Mesenchymal stem cell (in vitro differentiated cells and primary cell): ENCODE results near the gene HPCAL1.

Source experiments
- DNase-seq: peaks from one replicate; pipeline ENCODE4 v3.0.0-alpha.2; 2013
- H2AFZ ChIP-seq: one replicate; pipeline ENCODE4 v1.6.1; 2013; ENCODE audit warnings: low read depth, mild to moderate bottlenecking, control low read depth, inconsistent platforms, low read length, moderate library complexity
- H2AK5ac ChIP-seq: 2 replicates; pipeline ENCODE4 v1.6.1; 2013; ENCODE audit warnings: low read length, moderate library complexity, mild to moderate bottlenecking, inconsistent platforms; ENCODE audit not compliant: severe bottlenecking
- H2BK120ac ChIP-seq: one replicate; pipeline ENCODE4 v1.6.1; 2013; ENCODE audit warnings: low read depth, mild to moderate bottlenecking, inconsistent platforms, low read length, moderate library complexity
- H2BK12ac ChIP-seq, 2 experiments: one replicate each; pipeline ENCODE4 v1.6.1; 2013; ENCODE audit warnings: inconsistent platforms in 2 of 2, low read length in 2 of 2, mild to moderate bottlenecking in 2 of 2, moderate library complexity in 2 of 2, control low read depth in 1 of 2
- H2BK15ac ChIP-seq: one replicate; pipeline ENCODE4 v1.6.1; 2013; ENCODE audit warnings: mild to moderate bottlenecking, low read depth, inconsistent platforms; ENCODE audit not compliant: poor library complexity, severe bottlenecking
- H2BK5ac ChIP-seq: 2 replicates; pipeline ENCODE4 v1.6.1; 2013; ENCODE audit warnings: low read depth, mild to moderate bottlenecking, low read length, control low read depth, inconsistent platforms; ENCODE audit not compliant: poor library complexity, severe bottlenecking
- H3K14ac ChIP-seq, 2 experiments: one replicate each; pipeline ENCODE4 v1.6.1; 2013; ENCODE audit warnings: inconsistent platforms in 2 of 2, low read length in 2 of 2, control low read depth in 1 of 2, mild to moderate bottlenecking in 1 of 2, moderate library complexity in 1 of 2
- H3K18ac ChIP-seq, 2 experiments: one replicate each; pipeline ENCODE4 v1.6.1; 2013; ENCODE audit warnings: inconsistent platforms in 2 of 2, low read length in 2 of 2, control low read depth in 1 of 2, low read depth in 1 of 2, mild to moderate bottlenecking in 1 of 2
- H3K23ac ChIP-seq, 2 experiments: one replicate each; pipeline ENCODE4 v1.6.1; 2013; ENCODE audit warnings: inconsistent platforms in 2 of 2, low read length in 2 of 2, mild to moderate bottlenecking in 2 of 2, moderate library complexity in 2 of 2, control low read depth in 1 of 2
- H3K27ac ChIP-seq: 2 replicates; pipeline ENCODE4 v1.5.1; 2013; ENCODE audit warnings: mild to moderate bottlenecking, moderate library complexity, low read length, control low read depth, inconsistent platforms; ENCODE audit not compliant: poor library complexity, severe bottlenecking
- H3K27me3 ChIP-seq, 2 experiments: 2 replicates each; pipeline versions ENCODE4 v1.6.1 to v1.7.0; 2013; ENCODE audit warnings: low read length in 2 of 2, mild to moderate bottlenecking in 2 of 2, moderate library complexity in 2 of 2, control low read depth in 1 of 2, inconsistent platforms in 1 of 2; ENCODE audit not compliant: control insufficient read depth in 1 of 2, insufficient read depth in 1 of 2
- H3K36me3 ChIP-seq, 2 experiments: 2 replicates each; pipeline versions ENCODE4 v1.6.1 to v1.7.0; 2013; ENCODE audit warnings: low read length in 2 of 2, control low read depth in 1 of 2, inconsistent platforms in 1 of 2, low read depth in 1 of 2, mild to moderate bottlenecking in 1 of 2; ENCODE audit not compliant: insufficient read depth in 2 of 2, control insufficient read depth in 1 of 2
- H3K4ac ChIP-seq, 2 experiments: one replicate each; pipeline ENCODE4 v1.6.1; 2013; ENCODE audit warnings: inconsistent platforms in 2 of 2, low read length in 2 of 2, mild to moderate bottlenecking in 2 of 2, moderate library complexity in 2 of 2, control low read depth in 1 of 2, low read depth in 1 of 2
- H3K4me1 ChIP-seq: 2 replicates; pipeline ENCODE4 v1.6.1; 2013; ENCODE audit warnings: low read depth, low read length, control low read depth; ENCODE audit not compliant: control insufficient read depth, insufficient read depth
- H3K4me2 ChIP-seq: 2 replicates; pipeline ENCODE4 v1.6.1; 2013; ENCODE audit warnings: low read length, mild to moderate bottlenecking, inconsistent platforms; ENCODE audit not compliant: poor library complexity, severe bottlenecking
- H3K4me3 ChIP-seq, 2 experiments: 2 replicates each; pipeline versions ENCODE4 v1.5.1 to v1.7.0; 2013; ENCODE audit warnings: low read length in 2 of 2, mild to moderate bottlenecking in 2 of 2, control low read depth in 1 of 2, low read depth in 1 of 2; ENCODE audit not compliant: insufficient read depth in 1 of 2
- H3K79me1 ChIP-seq: replicated peaks from 2 replicates; pipeline ENCODE4 v1.6.1; 2013; ENCODE audit warnings: mild to moderate bottlenecking, control low read depth, low read length, inconsistent platforms; ENCODE audit not compliant: poor library complexity, severe bottlenecking
- H3K9ac ChIP-seq: 2 replicates; pipeline ENCODE4 v1.7.0; 2013; ENCODE audit warnings: mild to moderate bottlenecking, low read length, moderate library complexity
- H3K9me3 ChIP-seq: 2 replicates; pipeline ENCODE4 v1.7.0; 2013; ENCODE audit warnings: mild to moderate bottlenecking, low read length; ENCODE audit not compliant: control insufficient read depth
- H4K8ac ChIP-seq: one replicate; pipeline ENCODE4 v1.6.1; 2013; ENCODE audit warnings: inconsistent platforms, mild to moderate bottlenecking, low read length, moderate library complexity
- H4K91ac ChIP-seq: one replicate; pipeline ENCODE4 v1.6.1; 2013; ENCODE audit warnings: mild to moderate bottlenecking, low read length, inconsistent platforms
- WGBS: methylation state at CpG from one replicate; pipeline ENCODE4 v1.1.7; 2013; ENCODE audit warnings: mixed read lengths; 5-methylcytosine and 5-hydroxymethylcytosine counted together

Gene HPCAL1

DNA sequence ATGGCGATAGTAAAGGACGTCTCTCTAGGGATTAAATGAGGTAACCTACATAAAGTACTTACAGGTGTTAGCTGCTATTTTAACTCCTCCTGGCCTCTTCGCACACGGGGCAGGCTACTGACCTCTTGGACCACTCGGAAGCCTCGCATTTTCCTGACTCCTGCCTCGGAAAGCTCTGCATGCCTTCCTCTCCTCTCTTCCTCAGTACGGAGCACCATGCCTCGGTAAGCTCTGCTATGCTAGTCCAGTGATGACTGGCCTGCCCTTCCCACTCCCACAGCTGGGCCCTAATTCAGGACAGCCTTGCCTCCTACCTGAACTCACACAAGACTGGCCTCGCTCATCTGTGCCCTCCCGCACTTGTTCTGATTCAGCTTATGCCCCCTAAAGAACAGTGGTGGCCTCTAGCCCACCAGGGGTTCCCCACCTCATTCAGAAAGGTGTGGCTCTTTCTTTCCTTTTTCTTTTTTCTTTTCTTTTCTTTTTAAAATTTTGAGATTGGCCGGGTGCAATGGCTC lies 22.7 kb upstream of the HPCAL1 start:
- Histone ChIP-seq H2AFZ (no peak overlapping the region), H2AK5ac (no peak overlapping the region), H3K79me1 (no peaks in the 10 kb centered on the region), H3K9me3 (no peaks in the 10 kb centered on the region), H3K14ac (no peak overlapping the region), H2BK120ac (no peak overlapping the region), H4K91ac (no peak overlapping the region), H3K4me3 (no peak overlapping the region), H3K4ac (no peak overlapping the region), H3K4me1 (peaks cover 31% of the 10 kb centered on the region), H3K27ac (no peak overlapping the region), H3K9ac (no peak overlapping the region), H3K18ac (no peak overlapping the region), H3K4me2 (no peak overlapping the region), H4K8ac (no peak overlapping the region), H3K36me3 (no peaks in the 10 kb centered on the region), H3K27me3 (peaks cover 0 to 5% of the 10 kb centered on the region in 2 experiments), H2BK15ac (no peak overlapping the region), H3K23ac (no peak overlapping the region), H2BK12ac (no peak overlapping the region), H2BK5ac (no peak overlapping the region)
- 94% methylated on average over 11 of the region's 12 CpGs for WGBS
- DNase-seq: no peak

- Histone ChIP-seq H3K18ac (no peak overlapping the region), H2BK5ac (no peak overlapping the region), H2BK120ac (no peak overlapping the region), H3K36me3 (no peaks in the 10 kb centered on the region), H3K27me3 (peaks cover 0 to under 1% of the 10 kb centered on the region in 2 experiments), H3K27ac (no peak overlapping the region), H2AFZ (no peak overlapping the region), H3K79me1 (no peaks in the 10 kb centered on the region), H4K8ac (no peak overlapping the region), H3K23ac (no peak overlapping the region), H3K4ac (no peak overlapping the region), H2BK12ac (peak overlapping the region; percentile 55 to 67), H3K4me1 (peaks cover 49% of the 10 kb centered on the region), H3K4me3 (no peak overlapping the region), H2BK15ac (peak overlapping the region; percentile 46), H3K14ac (no peak overlapping the region), H3K4me2 (no peak overlapping the region), H2AK5ac (no peak overlapping the region), H3K9ac (no peak overlapping the region), H3K9me3 (no peaks in the 10 kb centered on the region), H4K91ac (no peak overlapping the region)
- no peak for DNase-seq
- WGBS: 95% methylated on average over 3 of the region's 4 CpGs
Measured at GRCh38 chr2:10281891-10282290, 20.8 kb upstream of the HPCAL1 start.

- no peak overlapping the region for H3K23ac ChIP-seq
- no peaks in the 10 kb centered on the region for H3K36me3 ChIP-seq
- H4K8ac ChIP-seq: peak overlapping the region; percentile 98
- H2BK15ac ChIP-seq: peak overlapping the region; percentile 87
- H3K14ac ChIP-seq: peak overlapping the region in 1 of 2 experiments; percentile 90
- peak overlapping the region; percentile 57 for H2AFZ ChIP-seq
- no peak for DNase-seq
- H3K9ac ChIP-seq: peak overlapping the region; percentile 61
- peak overlapping the region; percentile 50 for H3K27ac ChIP-seq
- no peaks in the 10 kb centered on the region for H3K27me3 ChIP-seq
- no peaks in the 10 kb centered on the region for H3K9me3 ChIP-seq
- H3K4me2 ChIP-seq: no peak overlapping the region
- no peak overlapping the region for H3K4me3 ChIP-seq
- WGBS: 78% methylated on average over 6 of the region's 6 CpGs
- peak overlapping the region; percentile 54 to 90 for H3K4ac ChIP-seq
- no peaks in the 10 kb centered on the region for H3K79me1 ChIP-seq
- H2AK5ac ChIP-seq: peak overlapping the region; percentile 36
- H3K4me1 ChIP-seq: peaks cover 48% of the 10 kb centered on the region
- no peak overlapping the region for H2BK5ac ChIP-seq
- peak overlapping the region; percentile 92 for H4K91ac ChIP-seq
- peak overlapping the region; percentile 41 to 79 for H2BK12ac ChIP-seq
- H3K18ac ChIP-seq: peak overlapping the region; percentile 95 to 97
- H2BK120ac ChIP-seq: peak overlapping the region; percentile 85
Measured at GRCh38 chr2:10282611-10283105, 20.0 kb upstream of the HPCAL1 start.

GRCh38 chr2:10283106-10284062 lies 19.3 kb upstream of the HPCAL1 start:
- Histone ChIP-seq H3K4ac (peak overlapping the region; percentile 54 to 90), H4K91ac (peak overlapping the region; percentile 92), H2AK5ac (peak overlapping the region; percentile 34), H3K23ac (no peak overlapping the region), H3K27me3 (no peaks in the 10 kb centered on the region), H3K9me3 (no peaks in the 10 kb centered on the region), H2BK12ac (peak overlapping the region; percentile 41 to 81), H3K79me1 (no peaks in the 10 kb centered on the region), H3K4me3 (no peak overlapping the region), H3K27ac (peak overlapping the region; percentile 50), H3K36me3 (no peaks in the 10 kb centered on the region), H2BK120ac (peak overlapping the region; percentile 85), H3K9ac (peak overlapping the region; percentile 61), H3K14ac (peak overlapping the region in 1 of 2 experiments; percentile 69), H3K4me1 (peaks cover 41% of the 10 kb centered on the region), H3K18ac (peak overlapping the region; percentile 95 to 97), H2BK5ac (peak overlapping the region; percentile 40), H2BK15ac (peak overlapping the region; percentile 87), H2AFZ (peak overlapping the region; percentile 56), H4K8ac (peak overlapping the region; percentile 98), H3K4me2 (no peak overlapping the region)
- DNase-seq: peak; percentile 96
- 42% methylated on average over 12 of the region's 16 CpGs for WGBS
